Left hindlimb (tissue), 1 donor: ENCODE measurements around the gene ADNP2.

ENCODE experiments used
- DNase-seq: peaks from one replicate; pipeline ENCODE4 v3.0.0-alpha.2; 2018

Gene ADNP2, protein sequence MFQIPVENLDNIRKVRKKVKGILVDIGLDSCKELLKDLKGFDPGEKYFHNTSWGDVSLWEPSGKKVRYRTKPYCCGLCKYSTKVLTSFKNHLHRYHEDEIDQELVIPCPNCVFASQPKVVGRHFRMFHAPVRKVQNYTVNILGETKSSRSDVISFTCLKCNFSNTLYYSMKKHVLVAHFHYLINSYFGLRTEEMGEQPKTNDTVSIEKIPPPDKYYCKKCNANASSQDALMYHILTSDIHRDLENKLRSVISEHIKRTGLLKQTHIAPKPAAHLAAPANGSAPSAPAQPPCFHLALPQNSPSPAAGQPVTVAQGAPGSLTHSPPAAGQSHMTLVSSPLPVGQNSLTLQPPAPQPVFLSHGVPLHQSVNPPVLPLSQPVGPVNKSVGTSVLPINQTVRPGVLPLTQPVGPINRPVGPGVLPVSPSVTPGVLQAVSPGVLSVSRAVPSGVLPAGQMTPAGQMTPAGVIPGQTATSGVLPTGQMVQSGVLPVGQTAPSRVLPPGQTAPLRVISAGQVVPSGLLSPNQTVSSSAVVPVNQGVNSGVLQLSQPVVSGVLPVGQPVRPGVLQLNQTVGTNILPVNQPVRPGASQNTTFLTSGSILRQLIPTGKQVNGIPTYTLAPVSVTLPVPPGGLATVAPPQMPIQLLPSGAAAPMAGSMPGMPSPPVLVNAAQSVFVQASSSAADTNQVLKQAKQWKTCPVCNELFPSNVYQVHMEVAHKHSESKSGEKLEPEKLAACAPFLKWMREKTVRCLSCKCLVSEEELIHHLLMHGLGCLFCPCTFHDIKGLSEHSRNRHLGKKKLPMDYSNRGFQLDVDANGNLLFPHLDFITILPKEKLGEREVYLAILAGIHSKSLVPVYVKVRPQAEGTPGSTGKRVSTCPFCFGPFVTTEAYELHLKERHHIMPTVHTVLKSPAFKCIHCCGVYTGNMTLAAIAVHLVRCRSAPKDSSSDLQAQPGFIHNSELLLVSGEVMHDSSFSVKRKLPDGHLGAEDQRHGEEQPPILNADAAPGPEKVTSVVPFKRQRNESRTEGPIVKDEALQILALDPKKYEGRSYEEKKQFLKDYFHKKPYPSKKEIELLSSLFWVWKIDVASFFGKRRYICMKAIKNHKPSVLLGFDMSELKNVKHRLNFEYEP

DNA sequence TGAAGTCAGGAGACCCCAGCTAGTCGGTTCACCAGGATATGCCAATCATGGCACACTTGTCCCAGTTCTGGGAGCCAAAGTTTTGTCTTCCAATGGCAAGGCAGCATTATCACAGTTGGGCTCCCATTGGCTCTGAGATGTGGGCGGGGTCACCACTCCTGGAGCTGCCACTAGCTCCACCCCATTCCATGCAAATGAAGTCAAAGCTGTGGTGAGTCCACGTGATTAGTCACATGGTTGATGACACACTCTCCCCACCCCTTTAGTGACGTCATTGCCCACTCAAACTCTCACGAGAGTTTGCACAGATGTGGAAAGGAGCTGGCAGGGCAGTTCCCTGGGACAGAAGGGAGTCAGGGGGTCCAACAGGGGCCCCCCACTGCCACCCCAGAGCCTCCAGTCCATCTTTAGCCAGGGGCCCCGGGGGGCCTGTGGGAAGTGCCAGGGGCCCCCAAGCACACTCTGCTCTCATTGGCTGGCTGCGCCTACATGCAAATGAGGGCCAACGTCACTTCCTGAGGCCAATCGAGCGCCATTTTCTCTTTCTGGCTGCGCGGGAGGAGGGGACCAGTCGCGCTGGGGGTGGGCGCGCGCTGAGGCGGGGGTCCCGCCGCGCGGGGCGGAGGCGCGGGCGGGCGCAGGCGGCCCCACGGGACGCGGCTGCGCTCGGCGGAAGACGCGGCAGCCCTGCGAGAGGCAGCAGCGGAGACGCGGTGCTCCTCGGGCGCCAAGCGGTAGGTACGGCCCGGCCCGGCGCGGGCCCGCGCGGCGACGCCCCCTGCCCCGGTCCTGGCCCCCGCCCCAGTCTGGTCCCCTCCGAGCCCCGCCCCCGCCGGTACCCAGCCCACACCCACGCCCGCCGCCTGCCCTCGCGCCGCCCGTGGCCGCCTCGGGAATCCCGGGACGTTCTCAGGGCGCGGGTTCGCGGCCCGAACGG is at the start of gene ADNP2:
ADNP2 (plus strand) TSS at position 524 of the 937 bp plus-strand sequence. CDS start 8,281 bp downstream, outside the sequence.
- peak; percentile 92 for DNase-seq

DNA sequence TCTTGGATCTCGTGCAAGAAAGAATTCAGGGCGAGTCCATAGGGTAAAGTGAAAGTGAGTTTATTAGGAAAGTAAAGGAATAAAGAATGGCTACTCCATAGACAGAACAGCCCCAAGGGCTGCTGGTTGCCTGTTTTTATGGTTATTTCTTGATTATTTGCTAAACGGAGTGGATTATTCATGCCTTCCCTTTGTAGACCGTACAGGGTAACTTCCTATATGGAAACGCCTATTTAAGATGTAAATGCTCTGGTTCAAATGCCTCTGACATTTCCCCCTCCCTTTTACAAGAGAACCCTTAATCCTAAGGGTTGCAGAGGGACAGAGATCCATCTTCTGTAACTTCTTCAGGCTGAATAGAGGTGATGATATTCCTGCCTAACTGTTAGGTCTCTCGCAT is 49.1 kb upstream of the ADNP2 start:
- no peak for DNase-seq

DNA sequence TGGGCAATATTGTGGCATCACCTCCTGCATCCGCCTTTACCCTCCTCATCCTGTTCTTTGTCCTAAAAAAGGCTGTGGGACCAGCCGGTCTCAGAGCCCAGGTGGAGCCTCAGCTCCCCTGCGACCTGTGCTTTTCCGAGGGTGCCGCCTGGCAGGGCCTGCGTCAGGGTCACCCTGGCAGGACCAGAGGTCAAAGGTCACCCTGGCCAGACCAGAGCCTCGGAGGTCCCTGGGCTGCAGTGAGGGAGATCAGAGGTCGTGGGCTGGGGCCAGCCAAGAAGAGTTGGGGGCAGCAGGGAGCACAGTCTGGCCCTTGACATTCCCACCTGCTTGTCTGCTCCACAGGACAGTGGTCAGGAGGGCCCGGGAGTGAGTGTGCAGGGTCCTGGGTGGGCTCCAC is 43.4 kb upstream of the ADNP2 start:
- no peak for DNase-seq

DNA sequence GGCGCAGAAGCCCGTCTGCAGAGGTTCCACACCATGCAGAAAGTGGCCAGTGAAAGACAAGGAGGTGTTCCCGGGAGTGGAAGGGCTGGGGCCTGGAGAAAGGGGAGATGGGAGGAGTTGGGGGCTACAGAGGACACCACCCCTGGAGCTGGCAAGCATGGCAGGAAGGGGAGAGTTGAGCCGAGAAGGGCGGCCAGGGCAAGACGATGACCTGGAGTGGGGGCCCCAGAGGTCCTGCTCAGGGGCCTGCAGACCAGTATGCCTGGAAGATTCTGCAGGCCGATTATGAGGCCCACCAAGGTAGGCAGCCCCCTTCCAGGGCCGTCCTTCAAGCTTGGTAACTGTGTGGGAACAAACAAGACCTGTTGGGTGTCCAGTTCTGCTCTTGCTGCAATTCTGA is 41.7 kb upstream of the ADNP2 start:
- DNase-seq = no peak

DNA sequence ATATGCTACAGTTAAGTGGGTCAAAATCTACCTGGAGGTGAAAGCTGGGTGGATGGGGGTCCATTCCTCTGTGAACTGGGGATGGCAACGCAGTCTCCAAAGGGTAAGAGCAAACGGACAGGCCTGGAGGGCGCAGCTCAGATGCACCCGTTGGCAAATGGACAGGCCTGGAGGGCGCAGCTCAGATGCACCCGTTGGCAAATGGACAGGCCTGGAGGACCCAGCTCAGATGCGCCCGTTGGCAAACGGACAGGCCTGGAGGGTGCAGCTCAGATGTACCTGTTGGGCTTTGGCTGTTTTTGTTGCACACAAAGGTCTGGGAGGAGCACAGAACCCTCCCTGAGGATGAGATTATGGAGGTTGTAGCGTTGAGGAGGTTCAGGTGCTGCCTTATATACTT is 41.2 kb upstream of the ADNP2 start:
- no peak for DNase-seq

DNA sequence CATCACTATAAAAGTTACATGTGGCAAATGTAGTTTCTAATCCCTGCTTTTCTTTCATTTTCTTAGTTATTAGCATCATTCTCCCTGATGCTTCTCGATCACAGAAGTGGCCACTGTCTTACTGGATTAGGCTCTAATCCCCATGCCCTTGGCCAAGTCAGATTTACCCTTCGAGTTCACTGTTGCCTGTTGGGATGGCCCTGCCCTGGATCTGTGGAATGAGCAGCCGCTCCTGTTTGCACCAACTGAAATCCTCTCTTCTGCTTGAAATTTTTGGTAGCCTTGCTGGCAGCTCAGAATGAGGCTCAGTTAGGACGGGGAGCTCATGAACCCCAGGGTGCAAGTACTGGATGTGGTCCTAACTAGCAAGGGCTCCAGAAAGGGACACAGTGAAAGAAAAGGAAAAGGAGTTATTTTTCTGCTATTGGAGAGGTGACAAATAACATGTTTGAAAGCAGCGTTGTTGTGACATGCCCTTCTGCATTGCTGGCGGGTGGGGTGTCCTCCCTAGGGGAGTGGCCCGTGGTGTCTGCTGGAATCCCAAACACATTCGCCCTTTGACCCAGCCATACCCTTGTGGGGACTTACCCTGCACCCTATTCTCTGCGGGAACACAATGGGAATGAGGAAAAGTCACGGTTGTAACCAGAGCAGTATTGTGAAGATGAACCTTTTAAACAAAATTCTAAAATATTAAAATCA is 40.3 kb upstream of the ADNP2 start:
- DNase-seq = no peak

DNA sequence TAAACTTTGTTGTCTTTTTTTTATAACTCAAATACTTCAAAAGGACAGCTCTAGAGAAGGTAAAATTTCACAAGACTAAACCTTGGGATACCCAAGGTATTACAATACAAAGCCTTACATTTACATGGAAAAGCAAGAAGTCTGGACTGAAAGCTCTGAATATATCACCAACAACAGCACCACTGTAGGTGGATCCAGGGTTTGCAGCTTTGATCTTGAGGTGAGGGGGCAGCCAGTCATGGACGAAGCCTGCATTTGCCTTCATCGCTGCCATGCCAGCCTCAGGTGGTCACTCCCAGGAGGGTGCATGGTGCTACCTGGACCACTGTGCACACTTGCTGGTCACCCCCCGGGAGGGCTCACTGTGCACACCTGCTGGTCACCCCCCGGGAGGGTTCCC is 38.2 kb upstream of the ADNP2 start:
- DNase-seq = no peak

DNA sequence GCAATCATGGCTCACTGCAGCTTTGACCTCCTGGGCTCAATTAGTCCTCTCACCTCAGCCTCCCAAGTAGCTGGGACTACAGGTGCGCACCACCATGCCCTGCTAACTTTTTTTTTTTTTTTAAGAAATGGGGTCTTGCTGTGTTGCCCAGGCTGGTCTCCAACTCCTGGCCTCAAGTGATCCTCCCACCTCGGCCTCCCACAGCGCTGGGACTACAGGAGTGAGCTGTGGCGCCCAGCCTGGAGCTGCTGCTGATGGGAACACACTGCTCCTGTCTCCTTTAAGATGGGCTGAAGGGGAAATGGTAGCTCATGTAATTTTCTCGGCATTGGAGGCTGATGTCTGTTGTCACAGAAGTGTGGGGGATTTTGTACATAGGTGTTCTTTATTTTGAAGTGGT is 34.9 kb upstream of the ADNP2 start:
- no peak for DNase-seq

DNA sequence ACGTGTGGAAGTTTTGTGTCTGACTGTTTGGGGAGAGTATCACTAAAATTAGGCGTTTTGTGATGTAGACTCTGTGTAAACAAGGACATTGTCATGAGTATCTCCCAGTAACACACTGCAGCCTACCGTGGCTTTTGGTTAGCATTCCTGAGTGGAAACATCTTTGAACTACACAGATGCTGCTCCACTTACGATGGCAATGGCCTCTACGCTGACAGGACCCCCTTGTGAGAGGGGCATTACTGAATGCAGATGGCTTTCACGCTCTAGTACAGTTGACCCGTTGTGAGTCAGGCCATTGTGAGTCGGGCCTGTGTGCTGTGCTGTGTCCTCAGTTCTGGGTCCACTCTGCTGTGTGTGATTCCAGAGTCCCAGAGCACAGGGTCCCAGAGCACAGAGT is 34.4 kb upstream of the ADNP2 start:
- DNase-seq = no peak

DNA sequence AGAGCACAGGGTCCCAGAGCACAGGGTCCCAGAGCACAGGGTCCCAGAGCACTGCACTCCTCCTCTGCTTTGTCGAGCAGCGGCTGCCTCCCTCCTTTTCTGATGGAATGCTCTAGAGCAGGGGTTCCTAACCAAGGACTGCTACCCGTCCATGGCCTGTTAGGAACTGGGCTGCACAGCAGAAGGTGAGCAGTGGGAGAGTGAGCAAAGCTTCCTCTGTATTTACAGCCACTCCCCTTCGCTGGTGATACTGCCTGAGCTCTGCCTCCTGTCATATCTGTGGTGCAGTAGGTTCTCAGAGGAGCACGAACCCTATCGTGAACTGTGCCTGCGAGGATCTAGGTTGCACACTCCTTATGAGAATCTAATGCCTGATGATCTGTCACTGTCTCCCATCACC is 33.1 kb upstream of the ADNP2 start:
- DNase-seq = no peak

DNA sequence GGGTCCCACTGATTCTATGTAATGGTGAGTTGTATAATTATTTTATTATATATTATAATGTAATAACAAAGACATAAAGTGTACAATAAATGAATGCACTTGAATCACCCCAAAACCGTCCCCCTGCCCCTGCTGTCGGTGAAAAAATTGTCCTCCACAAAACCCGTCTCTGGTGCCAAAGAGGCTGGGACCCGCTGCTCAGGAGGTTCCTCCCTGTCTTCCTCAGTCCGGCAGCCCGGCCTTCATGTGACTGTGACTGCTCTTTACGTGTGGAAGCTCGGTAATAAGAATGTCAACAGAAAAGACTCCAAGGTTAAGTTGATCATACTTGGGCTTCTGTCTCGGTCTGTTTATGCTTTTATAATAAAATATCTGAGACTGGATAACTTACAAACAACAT is 32.7 kb upstream of the ADNP2 start:
- DNase-seq = no peak

DNA sequence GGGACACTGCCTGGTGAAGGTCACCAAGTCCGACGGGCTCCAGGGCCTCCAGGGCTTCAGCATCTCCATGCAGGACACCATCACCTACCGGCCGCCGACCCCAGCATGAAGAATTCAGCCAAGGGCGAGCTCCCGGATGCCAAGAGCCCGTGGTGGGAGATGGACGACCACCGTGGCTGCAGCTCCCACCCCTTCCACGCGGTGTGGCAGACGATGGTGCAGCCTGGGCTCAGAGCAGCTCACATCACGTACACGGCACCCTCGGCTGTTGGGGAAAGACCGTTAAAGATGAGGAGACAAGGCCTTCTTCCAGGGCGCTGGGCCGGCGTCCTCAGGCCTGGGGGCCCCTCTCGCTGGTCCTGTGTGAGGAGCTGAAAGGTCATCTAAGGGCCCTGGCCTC is 31.2 kb upstream of the ADNP2 start:
- no peak for DNase-seq

DNA sequence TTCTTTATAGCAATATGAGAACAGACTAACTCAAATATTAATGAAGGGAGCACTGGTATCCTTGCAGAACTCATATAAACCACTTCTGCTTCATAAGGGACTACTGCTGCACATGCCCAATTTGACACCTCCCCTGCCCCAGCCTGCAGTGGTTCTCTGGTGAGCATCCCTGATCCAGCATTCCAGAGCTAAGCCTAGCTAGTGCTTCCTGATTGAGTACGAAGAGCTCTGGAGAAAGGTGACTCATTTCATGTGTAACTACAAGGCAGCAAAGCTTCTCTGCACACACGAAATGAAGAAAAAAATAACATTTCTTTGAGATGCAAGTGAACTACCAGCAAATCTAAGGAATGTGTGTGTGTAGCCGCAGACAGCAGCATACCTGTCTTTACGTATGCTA is 22.8 kb upstream of the ADNP2 start:
- no peak for DNase-seq

DNA sequence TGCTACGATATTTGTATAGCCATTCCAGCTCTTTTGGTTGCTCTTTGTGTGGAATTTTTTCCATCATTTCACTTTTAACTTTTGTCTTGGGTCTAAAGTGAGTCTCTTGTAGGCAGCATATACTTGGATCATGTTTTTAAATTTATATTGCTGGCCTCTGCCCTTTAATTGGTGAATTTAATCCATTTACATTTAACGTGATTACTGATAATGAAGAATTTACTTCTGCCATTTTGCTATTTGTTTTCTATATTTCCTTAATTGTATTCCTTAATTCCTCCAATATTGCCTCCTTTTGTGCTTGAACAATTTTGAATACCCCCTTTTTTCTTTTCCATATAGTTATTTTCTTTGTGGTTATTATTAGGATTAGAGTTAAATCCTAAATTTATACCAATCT is 21.0 kb upstream of the ADNP2 start:
- DNase-seq = no peak

DNA sequence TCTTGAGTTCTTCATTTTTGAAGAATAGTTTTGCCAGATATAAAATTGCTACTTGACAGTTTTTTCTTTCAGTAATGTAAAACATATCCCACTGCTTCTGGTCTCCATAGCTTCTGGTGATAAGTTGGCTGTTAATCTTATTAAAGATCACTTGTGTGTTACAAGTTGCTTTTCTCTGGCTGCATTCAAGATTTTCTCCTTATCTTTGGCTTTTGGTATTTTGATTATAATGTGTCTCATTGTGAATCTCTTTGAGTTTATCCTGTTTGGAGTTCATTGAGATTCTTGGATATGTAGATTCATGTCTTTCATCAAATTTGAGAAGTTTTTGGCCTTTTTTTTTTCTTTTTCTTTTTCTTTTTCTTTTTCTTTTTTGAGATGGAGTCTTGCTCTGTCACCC is 20.2 kb upstream of the ADNP2 start:
- DNase-seq = no peak

DNA sequence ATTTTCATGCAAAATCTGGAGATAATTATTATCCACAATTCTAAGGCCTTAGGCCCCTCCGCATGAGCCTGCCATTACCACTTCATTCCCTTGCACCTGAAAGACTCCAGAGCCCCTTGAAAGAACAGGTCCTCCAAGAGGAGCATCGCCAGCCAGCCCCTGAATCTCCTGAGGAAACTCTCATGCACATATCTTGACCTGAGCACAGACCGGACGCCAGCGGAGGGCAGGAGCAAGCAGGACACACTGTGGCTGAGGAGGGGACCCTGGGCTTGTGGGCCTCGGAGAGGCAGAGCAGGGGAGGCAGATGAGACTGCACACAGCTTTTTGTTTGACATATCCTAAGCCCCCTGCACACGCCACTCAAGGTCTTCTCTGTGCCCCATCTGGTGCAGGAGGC is 13.6 kb upstream of the ADNP2 start:
- no peak for DNase-seq

DNA sequence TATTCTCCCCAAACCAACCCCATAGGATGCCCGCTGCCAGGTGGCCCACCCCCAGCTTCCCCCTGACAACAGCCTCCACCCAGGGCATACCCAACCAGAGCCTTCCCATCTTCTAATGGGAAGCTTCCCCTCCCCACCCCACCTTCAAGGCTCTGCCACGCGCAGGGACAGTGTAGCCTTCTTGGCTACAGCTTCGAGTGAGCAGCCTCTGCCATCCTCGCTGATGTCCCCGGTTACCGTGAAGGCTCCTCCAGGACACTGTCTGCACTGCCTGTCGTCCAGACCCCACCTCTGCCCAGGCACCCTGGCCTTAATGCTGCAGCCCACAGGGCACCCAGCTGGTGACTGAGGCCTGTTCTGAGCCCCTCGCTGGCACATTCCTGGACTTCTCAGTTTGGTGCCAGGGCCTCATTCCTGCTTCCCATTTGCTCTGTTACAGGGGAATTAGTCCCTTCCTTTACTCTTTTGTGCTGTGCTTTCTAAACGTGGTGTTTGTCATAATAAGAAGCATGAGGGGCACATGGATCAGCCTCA is 13.0 kb upstream of the ADNP2 start:
- no peak for DNase-seq

DNA sequence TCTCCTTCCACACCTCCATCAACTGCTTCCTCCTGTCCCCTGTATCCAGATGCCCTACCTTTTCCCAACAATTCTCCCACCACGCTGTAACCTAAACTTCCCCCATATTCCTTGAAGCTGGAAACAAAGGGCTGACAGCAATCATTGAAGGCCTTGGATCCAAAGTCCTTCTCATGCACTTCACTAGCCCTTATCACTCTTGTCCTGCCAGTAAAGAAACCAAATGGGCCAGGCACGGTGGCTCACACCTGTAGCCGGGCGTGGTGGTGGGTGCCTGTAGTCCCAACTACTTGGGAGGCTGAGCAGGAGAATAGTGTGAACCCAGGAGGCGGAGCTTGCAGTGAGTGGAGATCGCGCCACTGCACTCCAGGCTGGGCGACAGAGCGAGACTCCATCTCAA is 11.9 kb upstream of the ADNP2 start:
- DNase-seq = no peak

DNA sequence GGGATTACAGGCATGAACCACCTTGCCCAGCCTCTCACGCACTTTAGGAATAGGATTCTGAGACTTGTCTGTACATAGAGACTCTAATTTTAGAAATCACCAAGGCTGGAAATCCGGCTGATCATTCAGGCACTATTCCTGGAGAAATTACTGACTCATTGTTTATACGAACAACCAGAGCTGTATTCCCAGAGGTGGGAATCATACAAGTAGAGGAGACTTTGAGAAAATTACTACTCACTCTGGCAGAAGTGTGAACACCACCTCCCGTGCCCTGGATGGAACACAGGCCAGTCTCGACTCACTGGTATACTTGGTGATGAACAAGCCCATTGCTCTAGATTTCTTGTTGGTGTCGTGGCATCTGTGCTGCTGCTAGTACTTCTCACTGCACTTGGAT is 5.8 kb upstream of the ADNP2 start:
- DNase-seq = no peak

DNA sequence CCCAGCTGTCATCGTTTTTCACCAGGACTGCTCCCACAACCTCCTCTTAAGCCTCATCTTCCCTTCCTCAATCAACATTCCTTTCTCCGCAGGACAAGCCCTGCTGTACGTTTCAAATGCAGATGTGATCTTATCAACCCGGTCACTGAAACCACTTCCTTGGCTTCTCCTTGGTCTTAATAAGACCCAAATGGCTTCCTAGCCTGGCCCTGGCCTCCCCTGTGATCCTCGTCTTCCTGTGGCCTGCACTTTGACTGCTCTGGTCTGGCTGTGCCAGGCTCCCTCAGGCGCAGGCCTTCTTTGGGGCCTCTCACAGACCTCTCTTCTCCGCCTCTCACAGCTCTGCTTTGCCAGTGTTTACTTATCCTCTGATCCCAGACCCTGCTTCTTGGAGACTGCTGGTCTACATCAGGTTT is 4.7 kb upstream of the ADNP2 start:
- no peak for DNase-seq

DNA sequence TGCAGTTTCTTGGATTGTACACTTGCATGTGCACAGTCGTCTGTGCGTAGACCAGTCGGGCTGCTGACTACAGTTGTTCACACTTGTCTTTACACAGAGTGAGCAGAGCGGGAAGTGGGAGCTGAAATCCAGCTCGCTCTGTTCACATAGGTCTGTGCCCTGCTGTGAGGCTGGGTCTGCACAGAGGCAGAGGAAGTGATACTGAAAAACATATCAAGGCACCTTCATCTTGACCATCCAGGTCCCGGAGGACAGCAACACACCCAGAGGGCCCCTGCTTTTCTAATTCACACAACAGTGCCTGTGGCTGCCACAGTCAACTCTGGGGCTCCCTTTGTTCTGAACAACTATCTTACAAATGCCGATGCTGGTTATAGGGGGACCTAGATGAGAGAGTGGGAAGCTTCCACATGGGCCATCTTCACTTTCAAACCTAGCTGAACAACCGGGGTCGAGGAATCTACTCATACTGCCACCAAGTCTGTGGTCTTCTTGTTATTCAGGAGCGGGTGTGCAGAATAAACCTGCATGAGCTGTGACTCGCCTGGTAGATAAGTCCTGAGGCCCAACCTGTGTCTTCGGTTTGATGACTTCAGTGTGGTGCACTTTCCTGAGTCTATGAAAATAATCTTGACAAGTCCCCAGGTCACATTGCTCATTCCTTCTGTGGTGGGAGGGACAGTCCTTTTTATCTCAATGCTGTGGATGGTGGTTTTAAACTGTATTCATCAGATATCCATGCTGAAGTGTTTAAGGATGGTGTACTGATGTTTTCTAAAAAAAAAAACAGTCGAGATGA is 3.5 kb upstream of the ADNP2 start:
- no peak for DNase-seq
